K562 (cell line): ENCODE measurements around the gene DNAJC13. TPM values are rescaled to one million over a fixed set of nuclear protein-coding genes. Genes with fewer than 3 reads are reported as not detected.
"Not testable (repeated sequence)": the region's sequence is repeated elsewhere in the genome, so short reads cannot be mapped to it uniquely, and the experiment has no call there.

Source experiments
- ATAC-seq: fragments of 200-7000 bp; cut with Tn5 transposase; 3 replicates; pipeline ENCODE4 v1.9.1; 2020; ENCODE audit warnings: moderate library complexity
- BruUV-seq: library from RNA; stranded (reverse); fragments of 400-500 nt; replicated peaks from 2 replicates; lab custom pipeline; 2021; lab: Mats Ljungman, UMichigan
- CTCF ChIA-PET: fragments of 300-600 bp; formaldehyde crosslinking; extraction: SDS; loops from one replicate; lab custom pipeline; 2021; ENCODE audit warnings: low intra/inter-chr PET ratio; lab: Yijun Ruan, JAX
- POLR2A ChIA-PET: fragments of 300-600, 350-650 bp; sonication (Branson Sonifier 250); formaldehyde crosslinking; extraction: SDS; loops from one replicate; lab custom pipeline; 2021; ENCODE audit warnings: antibody characterized with exemption, inconsistent platforms; lab: Yijun Ruan, JAX
- DNase-seq, 4 experiments: peaks; one replicate each; pipeline versions ENCODE4 v3.0.0 to v3.0.0-alpha.2; 2011 to 2018; ENCODE audit warnings: low spot score in 3 of 4, mixed read lengths in 3 of 4; ENCODE audit errors: extremely low read depth in 1 of 4
- FAIRE-seq: peaks from 2 replicates; lab custom pipeline; 2011; peaks lifted over from hg19 to GRCh38; lab: Jason Lieb, UNC
- H2AFZ ChIP-seq: 2 replicates; pipeline ENCODE4 v1.6.0; 2011; ENCODE audit warnings: low read depth, low read length, control low read depth, inconsistent platforms
- H3K27ac ChIP-seq: fragments of 200-600 bp; 3 replicates; pipeline ENCODE4 v1.8.0; 2011; ENCODE audit warnings: low read depth, mild to moderate bottlenecking, control low read depth, inconsistent platforms, low read length, moderate library complexity, mixed read lengths; ENCODE audit errors: extremely low read depth
- H3K27me3 ChIP-seq, 2 experiments: fragments of 300-600 bp in 1 of 2; 2 replicates in 1 of 2; 3 replicates in 1 of 2; pipeline versions ENCODE4 v1.6.0 to v1.8.0; 2011; ENCODE audit warnings: inconsistent platforms in 2 of 2, low read length in 2 of 2, mild to moderate bottlenecking in 1 of 2, mixed read lengths in 1 of 2, moderate library complexity in 1 of 2; ENCODE audit not compliant: control insufficient read depth in 2 of 2, insufficient read depth in 2 of 2
- H3K36me3 ChIP-seq: fragments of 300-600 bp; 3 replicates; pipeline ENCODE4 v1.8.0; 2011; ENCODE audit warnings: mild to moderate bottlenecking, low read length, inconsistent platforms; ENCODE audit not compliant: control insufficient read depth, insufficient read depth
- H3K4me1 ChIP-seq, 2 experiments: fragments of 200-600 bp in 1 of 2; replicated peaks in 1 of 2; 2 replicates in 1 of 2; 3 replicates in 1 of 2; pipeline versions ENCODE4 v1.5.1 to v1.8.0; 2011; ENCODE audit warnings: inconsistent platforms in 2 of 2, low read length in 2 of 2, mild to moderate bottlenecking in 1 of 2, mixed read lengths in 1 of 2, moderate library complexity in 1 of 2; ENCODE audit not compliant: control insufficient read depth in 2 of 2, insufficient read depth in 2 of 2
- H3K4me2 ChIP-seq: 2 replicates; pipeline ENCODE4 v1.6.1; 2011; ENCODE audit warnings: low read length, control low read depth, inconsistent platforms, mixed read lengths; ENCODE audit not compliant: insufficient read depth
- H3K4me3 ChIP-seq: fragments of 200-600 bp; sonication (generic), shearing (Covaris generic); 2 replicates; pipeline ENCODE4 v1.5.1; 2016; ENCODE audit warnings: control low read depth, inconsistent platforms
- H3K79me2 ChIP-seq: fragments of 200-600 bp; 3 replicates; pipeline ENCODE4 v1.8.0; 2011; ENCODE audit warnings: low read length, inconsistent platforms; ENCODE audit not compliant: control insufficient read depth, insufficient read depth
- H3K9ac ChIP-seq, 2 experiments: 2 replicates each; pipeline versions ENCODE4 v1.6.0 to v1.6.1; 2011; ENCODE audit warnings: low read depth in 2 of 2, low read length in 2 of 2, control low read depth in 1 of 2, inconsistent platforms in 1 of 2, mild to moderate bottlenecking in 1 of 2, mixed read lengths in 1 of 2; ENCODE audit not compliant: insufficient read depth in 1 of 2
- H3K9me1 ChIP-seq: one replicate; pipeline ENCODE4 v1.6.0; 2011; ENCODE audit warnings: inconsistent platforms, mild to moderate bottlenecking, low read length, moderate library complexity; ENCODE audit not compliant: control insufficient read depth, insufficient read depth
- H3K9me3 ChIP-seq: replicated peaks from 2 replicates; pipeline ENCODE4 v1.5.1; 2011; ENCODE audit warnings: low read depth, low read length, inconsistent platforms; ENCODE audit not compliant: control insufficient read depth, insufficient read depth
- H4K20me1 ChIP-seq: replicated peaks from 2 replicates; pipeline ENCODE4 v1.6.1; 2011; ENCODE audit warnings: low read length, inconsistent platforms, mixed read lengths; ENCODE audit not compliant: control insufficient read depth, insufficient read depth
- ADNP ChIP-seq: fragments of 200-800 bp; sonication (Bioruptor generic); IDR thresholded peaks from 2 replicates; pipeline ENCODE4 v1.6.1; 2016; ENCODE audit warnings: missing genetic modification characterization, missing compliant biosample characterization
- ARID2 ChIP-seq: fragments of 450-650 bp; IDR thresholded peaks from 2 replicates; pipeline ENCODE4 v1.6.1; 2017; ENCODE audit warnings: antibody characterized with exemption, mild to moderate bottlenecking
- FUS ChIP-seq: fragments of 200-400 bp; formaldehyde crosslinking; optimal IDR thresholded peaks from 2 replicates; pipeline ENCODE3; 2017; ENCODE audit warnings: low read depth, low read length
- MAX ChIP-seq: sonication (generic); formaldehyde crosslinking; IDR thresholded peaks from 2 replicates; pipeline ENCODE4 v1.9.0; 2022; ENCODE audit warnings: mild to moderate bottlenecking, missing genetic modification reagents
- MAZ ChIP-seq, 2 experiments: fragments of 450-650 bp in 1 of 2; sonication (generic) in 1 of 2; formaldehyde crosslinking; IDR thresholded peaks in 1 of 2; conservative IDR thresholded peaks in 1 of 2; 2 replicates each; pipeline versions ENCODE4 v1.4.0 to v1.5.0; 2020; ENCODE audit warnings: mild to moderate bottlenecking in 1 of 2, missing genetic modification reagents in 1 of 2
- PREB ChIP-seq: sonication (generic); formaldehyde crosslinking; IDR thresholded peaks from 2 replicates; pipeline ENCODE4 v1.8.1; 2023; ENCODE audit warnings: mild to moderate bottlenecking, missing genetic modification reagents
- TRIM28 ChIP-seq: fragments of 450-650 bp; IDR thresholded peaks from 2 replicates; pipeline ENCODE4 v1.6.1; 2017
- YY1 ChIP-seq, 3 experiments: IDR thresholded peaks; 2 replicates each; pipeline ENCODE4 v1.6.1; 2011; ENCODE audit warnings: low read length in 2 of 3, mild to moderate bottlenecking in 2 of 3, moderate library complexity in 2 of 3, borderline replicate concordance in 1 of 3, control low read depth in 1 of 3, low read depth in 1 of 3; ENCODE audit not compliant: insufficient read depth in 3 of 3, insufficient replicate concordance in 2 of 3, control insufficient read depth in 1 of 3, insufficient read length in 1 of 3; ENCODE audit errors: extremely low read depth in 1 of 3
- ZNF764 ChIP-seq: fragments of 250-450 bp; sonication (Bioruptor Pico); IDR thresholded peaks from 2 replicates; pipeline ENCODE4 v1.4.0; 2020; ENCODE audit warnings: low read depth, mild to moderate bottlenecking, moderate library complexity
- ZSCAN29 ChIP-seq: fragments of 450-650 bp; IDR thresholded peaks from 2 replicates; pipeline ENCODE4 v1.6.1; 2017
- WGBS: fragments of 100-300 bp; shearing (Covaris generic); methylation state at CpG from one replicate; pipeline ENCODE4 v1.1.6; 2016; ENCODE audit warnings: low coverage, mixed read lengths; ENCODE audit not compliant: insufficient coverage; ENCODE audit errors: missing lambda C conversion rate; 5-methylcytosine and 5-hydroxymethylcytosine counted together
- in situ Hi-C: fragments of 300-500 bp; cut with MboI; formaldehyde crosslinking; loops from 4 replicates; pipeline ENCODE4 v1.15.0; 2018; ENCODE audit warnings: inconsistent platforms, mixed read lengths
- intact Hi-C: fragments of 100-400 bp; cut with micrococcal nuclease; formaldehyde crosslinking; loops from 2 replicates; pipeline ENCODE4 v1.14.2; 2022
- polyA plus RNA-seq, 8 experiments: library from polyadenylated mRNA; depleted of rRNA in 4 of 8; stranded (reverse) in 5 of 8; unstranded in 3 of 8; fragments of >200 nt; fragmentation: Nextera tagmentation in 2 of 8; fragmentation: Illumina TruSeq in 1 of 8; extraction: Ambion mirVana in 2 of 8; extraction: Trizol in 1 of 8; gene quantifications; 2 replicates each; pipeline versions ENCODE4 v1.2.1 to v1.2.3, GENCODE V29; 2011 to 2014; ENCODE audit warnings: inconsistent platforms in 1 of 8, missing spikeins in 1 of 8
- total RNA-seq, 7 experiments: library from RNA; depleted of rRNA in 6 of 7; stranded (reverse); fragments of >200 nt in 6 of 7; fragmentation: Illumina TruSeq in 2 of 7; extraction: Trizol in 2 of 7; gene quantifications; 2 replicates each; pipeline versions ENCODE4 v1.2.1 to v1.2.3, GENCODE V29; 2011 to 2021; ENCODE audit warnings: low replicate concordance in 1 of 7
- TF ChIP-seq, protein P1 (sequence below): fragments of 450-650 bp; conservative IDR thresholded peaks from 2 replicates; pipeline ENCODE4 v1.6.1; 2016; ENCODE audit warnings: missing genetic modification characterization, low read depth, mild to moderate bottlenecking, missing compliant biosample characterization, moderate library complexity

DNAJC13 gene
- total and polyA plus RNA-seq, 9 of the 15 experiments (the other 6 are each of a cell fraction or from before 2014, with no cell fraction given): 2.9 to 17.1 (median 10.2) TPM

DNA sequence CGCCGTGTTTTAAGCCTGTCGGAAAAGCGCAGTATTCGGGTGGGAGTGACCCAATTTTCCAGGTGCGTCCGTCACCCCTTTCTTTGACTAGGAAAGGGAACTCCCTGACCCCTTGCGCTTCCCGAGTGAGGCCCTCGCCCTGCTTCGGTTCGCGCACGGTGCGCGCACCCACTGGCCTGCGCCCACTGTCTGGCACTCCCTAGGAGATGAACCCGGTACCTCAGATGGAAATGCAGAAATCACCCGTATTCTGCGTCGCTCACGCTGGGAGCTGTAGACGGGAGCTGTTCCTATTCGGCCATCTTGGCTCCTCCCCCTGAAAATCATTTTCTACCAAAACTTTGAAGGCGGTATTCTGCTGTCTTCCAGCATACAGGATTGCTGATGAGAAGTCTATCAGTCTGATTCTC lies 40.4 kb upstream of the DNAJC13 start:
- POLR2A ChIA-PET, H3K9me1 ChIP-seq, H3K79me2 ChIP-seq, intact Hi-C loops, H3K36me3 ChIP-seq, H4K20me1 ChIP-seq: not testable (repeated sequence)
- H3K4me3 ChIP-seq: peak overlapping the region; percentile 31
- peak overlapping the region; percentile 25; the same call in 1 of the 2 replicates for H3K4me2 ChIP-seq
- ATAC-seq (peak; percentile 42; the same call in 1 of the 3 replicates), DNase-seq (peak in 2 of 4 experiments; percentile 6 to 8)
- TF ChIP-seq ZSCAN29 (0 out of 2 replicates have a peak, but pooled peaks have one; percentile 67), YY1 (IDR thresholded peaks at IDR 0.05; ENCODE audit: borderline replicate concordance in 1 of 3, control insufficient read depth in 1 of 3, extremely low read depth in 1 of 3, insufficient read depth in 3 of 3, insufficient read length in 1 of 3, insufficient replicate concordance in 2 of 3, low read depth in 1 of 3, low read length in 2 of 3) (peak in 1 of 3 experiments; percentile 51)
- TF ChIP-seq, all 486 proteins: peak for 2; not testable (repeated sequence) for 484
- H3K9me3 ChIP-seq, H3K4me1 ChIP-seq, H3K9ac ChIP-seq, H3K27ac ChIP-seq, FAIRE-seq, CTCF ChIA-PET, H3K27me3 ChIP-seq, BruUV-seq: not testable (repeated sequence)
- peak overlapping the region; percentile 74 for H2AFZ ChIP-seq
- in situ Hi-C loops: loop anchor here (25.0 kb wide), 1 partner anchor 590 kb away; no protein-coding TSS in a partner anchor
- WGBS: 22% methylated on average over 18 of the region's 25 CpGs

DNA sequence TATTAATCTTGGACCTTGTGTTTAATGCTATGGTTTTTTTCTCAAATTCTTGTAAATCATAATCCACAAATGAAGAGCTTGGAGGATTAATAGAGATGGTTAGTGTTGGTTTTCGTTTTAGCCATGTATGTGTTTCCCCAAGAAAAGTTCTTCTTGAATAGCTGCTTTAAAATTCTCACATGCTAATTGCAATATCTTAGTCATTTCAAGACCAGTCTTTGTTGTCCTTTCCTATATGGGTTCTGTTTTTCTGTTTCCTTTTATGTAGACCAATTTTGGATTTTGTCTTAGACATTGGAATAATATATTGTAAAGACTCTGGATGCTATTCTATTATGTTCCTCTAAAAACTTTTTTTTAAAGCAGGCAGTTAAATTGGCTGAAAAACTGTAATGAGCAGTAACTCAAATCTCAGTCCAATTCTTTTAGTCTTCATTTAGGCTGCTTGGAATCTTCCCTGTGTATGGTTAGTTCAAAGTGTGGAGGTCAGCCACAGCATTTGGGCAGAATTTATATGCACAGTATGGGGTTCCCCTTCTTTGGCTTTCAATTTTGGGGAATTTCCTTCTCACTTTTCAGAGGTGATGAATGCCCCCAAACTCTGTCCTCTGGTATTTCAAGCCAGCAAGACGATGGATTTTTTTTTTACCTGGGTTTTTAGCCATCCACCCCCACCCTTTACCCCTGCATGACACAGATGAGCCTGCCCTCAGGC lies 39.1 kb upstream of the DNAJC13 start:
- Histone ChIP-seq H3K9me3 (no peaks in the 10 kb centered on the region), H3K27ac (no peak overlapping the region), H3K79me2 (no peaks in the 10 kb centered on the region), H3K36me3 (no peaks in the 10 kb centered on the region), H3K4me3 (no peak overlapping the region), H3K4me1 (no peaks in the 10 kb centered on the region), H2AFZ (no peak overlapping the region), H4K20me1 (no peaks in the 10 kb centered on the region), H3K27me3 (peaks cover 0 to 4% of the 10 kb centered on the region in 2 experiments; a peak in 2 of 5 replicates), H3K9ac (no peak overlapping the region), H3K4me2 (no peak overlapping the region), H3K9me1 (no peaks in the 10 kb centered on the region)
- CTCF ChIA-PET: no interaction called here
- ATAC-seq (no peak), DNase-seq (no peak), FAIRE-seq (no peak)
- 3% methylated on average over 2 of the region's 2 CpGs for WGBS
- in situ Hi-C loops (loop anchor here (25.0 kb wide), 1 partner anchor 591 kb away; no protein-coding TSS in a partner anchor), intact Hi-C loops (no loop called here)
- no TSS peak for BruUV-seq
- POLR2A ChIA-PET: no interaction called here
- TF ChIP-seq YY1 (IDR thresholded peaks at IDR 0.05; ENCODE audit: borderline replicate concordance in 1 of 3, control insufficient read depth in 1 of 3, extremely low read depth in 1 of 3, insufficient read depth in 3 of 3, insufficient read length in 1 of 3, insufficient replicate concordance in 2 of 3, low read depth in 1 of 3, low read length in 2 of 3) (no peak), PREB (CRISPR knock-in tag) (no peak), ZNF764 (CRISPR knock-in tag) (no peak), FUS (no peak), MAZ (CRISPR knock-in tag; conservative IDR thresholded peaks at IDR 0.05 in 1 of 2, IDR thresholded peaks at IDR 0.05 in 1 of 2) (no peak), ADNP (tag) (no peak), ARID2 (no peak), TRIM28 (no peak), MAX (CRISPR knock-in tag) (no peak)
- TF ChIP-seq, protein P1, sequence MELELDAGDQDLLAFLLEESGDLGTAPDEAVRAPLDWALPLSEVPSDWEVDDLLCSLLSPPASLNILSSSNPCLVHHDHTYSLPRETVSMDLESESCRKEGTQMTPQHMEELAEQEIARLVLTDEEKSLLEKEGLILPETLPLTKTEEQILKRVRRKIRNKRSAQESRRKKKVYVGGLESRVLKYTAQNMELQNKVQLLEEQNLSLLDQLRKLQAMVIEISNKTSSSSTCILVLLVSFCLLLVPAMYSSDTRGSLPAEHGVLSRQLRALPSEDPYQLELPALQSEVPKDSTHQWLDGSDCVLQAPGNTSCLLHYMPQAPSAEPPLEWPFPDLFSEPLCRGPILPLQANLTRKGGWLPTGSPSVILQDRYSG (tag): no peak
